HCT116 (cell line): Measurements from ENCODE around the gene CLN6. TPM values are rescaled to one million over a fixed set of nuclear protein-coding genes. Genes with fewer than 3 reads are reported as not detected.
"Not testable (repeated sequence)": the region's sequence is repeated elsewhere in the genome, so short reads cannot be mapped to it uniquely, and the experiment has no call there.

ENCODE experiments used
- ATAC-seq: fragments of 200-7000 bp; cut with Tn5 transposase; 2 replicates; pipeline ENCODE4 v1.9.1; 2020; ENCODE audit warnings: mild to moderate bottlenecking, moderate library complexity
- BruUV-seq: library from RNA; stranded (reverse); fragments of 400-500 nt; replicated peaks from 2 replicates; lab custom pipeline; 2021; lab: Mats Ljungman, UMichigan
- CTCF ChIA-PET: fragments of 300-600 bp; sonication (Branson Sonifier 250); formaldehyde crosslinking; loops from one replicate; lab custom pipeline; 2021; ENCODE audit warnings: antibody characterized with exemption; lab: Charles Lee
- POLR2A ChIA-PET: fragments of 300-600, 350-600 bp; sonication (Branson Sonifier 250); formaldehyde crosslinking; loops from one replicate; lab custom pipeline; 2021; ENCODE audit warnings: antibody characterized with exemption; lab: Charles Lee
- RAD21 ChIA-PET, 2 experiments: fragments of 300-600 bp; sonication (Branson Sonifier 250); formaldehyde crosslinking; loops; one replicate each; lab custom pipeline; 2023; ENCODE audit warnings: low total read pairs in 2 of 2; ENCODE audit not compliant: uncharacterized antibody in 2 of 2, unreplicated experiment in 2 of 2, low non-redundant PET in 1 of 2; lab: Charles Lee
- DNase-seq: peaks from one replicate; pipeline ENCODE4 v3.0.0-alpha.2; 2010; ENCODE audit warnings: low read depth, low spot score
- H2AFZ ChIP-seq: fragments of 200-600 bp; shearing (Covaris generic), sonication (generic); 2 replicates; pipeline ENCODE4 v1.6.1; 2017; ENCODE audit warnings: low read depth, mixed run types, mixed read lengths, antibody characterized with exemption, low read length; ENCODE audit not compliant: poor library complexity, severe bottlenecking
- H3K27ac ChIP-seq: 2 replicates; pipeline ENCODE4 v1.5.1; 2012; ENCODE audit warnings: low read depth, low read length
- H3K27me3 ChIP-seq: fragments of 200-600 bp; sonication (generic); 2 replicates; pipeline ENCODE4 v1.6.1; 2016; ENCODE audit warnings: mixed run types, low read length, mixed read lengths; ENCODE audit not compliant: insufficient read depth
- H3K36me3 ChIP-seq, 2 experiments: fragments of 200-500 bp in 1 of 2; fragments of 200-600 bp in 1 of 2; sonication (Bioruptor generic) in 1 of 2; sonication (generic) in 1 of 2; 2 replicates each; pipeline versions ENCODE4 v1.5.1 to v1.6.1; 2014 to 2016; ENCODE audit warnings: low read length in 2 of 2, inconsistent platforms in 1 of 2, mixed read lengths in 1 of 2, mixed run types in 1 of 2; ENCODE audit not compliant: insufficient read depth in 2 of 2, control insufficient read depth in 1 of 2
- H3K4me1 ChIP-seq, 2 experiments: fragments of 200-600 bp in 1 of 2; sonication (generic) in 1 of 2; 2 replicates each; pipeline versions ENCODE4 v1.5.1 to v1.6.1; 2012 to 2017; ENCODE audit warnings: low read length in 2 of 2, inconsistent platforms in 1 of 2, mild to moderate bottlenecking in 1 of 2, mixed read lengths in 1 of 2, mixed run types in 1 of 2, moderate library complexity in 1 of 2; ENCODE audit not compliant: insufficient read depth in 2 of 2, control insufficient read depth in 1 of 2
- H3K4me2 ChIP-seq: fragments of 200-600 bp; sonication (generic); 2 replicates; pipeline ENCODE4 v1.6.1; 2017; ENCODE audit warnings: mixed run types, low read length, mixed read lengths
- H3K4me3 ChIP-seq, 2 experiments: fragments of 200-600 bp in 1 of 2; sonication (generic) in 1 of 2; replicated peaks in 1 of 2; 2 replicates each; pipeline ENCODE4 v1.5.1; 2011 to 2016; ENCODE audit warnings: low read length in 2 of 2, control low read depth in 1 of 2, low read depth in 1 of 2, mild to moderate bottlenecking in 1 of 2, mixed read lengths in 1 of 2, mixed run types in 1 of 2
- H3K79me2 ChIP-seq: fragments of 200-600 bp; sonication (generic); 2 replicates; pipeline ENCODE4 v1.6.1; 2017; ENCODE audit warnings: mild to moderate bottlenecking, mixed run types, low read length, moderate library complexity, mixed read lengths; ENCODE audit not compliant: insufficient read depth
- H3K9ac ChIP-seq: fragments of 200-600 bp; sonication (generic); 2 replicates; pipeline ENCODE4 v1.6.1; 2016; ENCODE audit warnings: low read length, mixed read lengths
- H3K9me2 ChIP-seq: fragments of 200-600 bp; sonication (generic), shearing (Covaris generic); 2 replicates; pipeline ENCODE4 v1.6.1; 2017; ENCODE audit warnings: mixed run types, mild to moderate bottlenecking, moderate library complexity; ENCODE audit not compliant: insufficient read depth
- H3K9me3 ChIP-seq, 2 experiments: fragments of 200-500 bp in 1 of 2; fragments of 200-600 bp in 1 of 2; sonication (Bioruptor generic) in 1 of 2; sonication (generic) in 1 of 2; 2 replicates each; pipeline ENCODE4 v1.6.1; 2014 to 2017; ENCODE audit warnings: low read length in 2 of 2, mixed read lengths in 2 of 2, inconsistent platforms in 1 of 2, low read depth in 1 of 2, mild to moderate bottlenecking in 1 of 2, mixed run types in 1 of 2, moderate library complexity in 1 of 2; ENCODE audit not compliant: control insufficient read depth in 1 of 2, insufficient read depth in 1 of 2
- H4K20me1 ChIP-seq: fragments of 200-600 bp; sonication (generic), shearing (Covaris generic); 2 replicates; pipeline ENCODE4 v1.6.1; 2017; ENCODE audit warnings: mixed run types, mild to moderate bottlenecking, moderate library complexity; ENCODE audit not compliant: insufficient read depth
- EZH2 ChIP-seq: fragments of 200-600 bp; sonication (generic); IDR thresholded peaks from 2 replicates; pipeline ENCODE4 v1.6.1; 2017; ENCODE audit warnings: antibody characterized with exemption, mixed run types
- FOSL1 ChIP-seq: IDR thresholded peaks from 2 replicates; pipeline ENCODE4 v1.6.1; 2012; ENCODE audit warnings: low read depth
- intact Hi-C: fragments of 100-400 bp; cut with micrococcal nuclease; formaldehyde crosslinking; loops from 2 replicates; pipeline ENCODE4 v1.10.0; 2022
- total RNA-seq: library from RNA; stranded (reverse); gene quantifications from one replicate; pipeline ENCODE4 v1.2.1, GENCODE V29; 2021; ENCODE audit not compliant: unreplicated experiment
- TF ChIP-seq, protein P1 (sequence below): IDR thresholded peaks from 2 replicates; pipeline ENCODE4 v1.6.1; 2012

CLN6 gene
- total RNA-seq, 1 experiment from 2014 or later = 44.1 TPM

- no TSS peak for BruUV-seq
- DNase-seq (no peak), ATAC-seq (no peak)
- H3K9me2 ChIP-seq = no peaks in the 10 kb centered on the region
- peaks cover 90% of the 10 kb centered on the region for H3K79me2 ChIP-seq
- peaks cover 0 to 15% of the 10 kb centered on the region in 2 experiments; a peak in 2 of 4 replicates for H3K36me3 ChIP-seq
- H3K9me3 ChIP-seq = no peaks in the 10 kb centered on the region
- H3K9ac ChIP-seq = no peak overlapping the region
- H3K27ac ChIP-seq = no peak overlapping the region
- H4K20me1 ChIP-seq = peaks cover 5% of the 10 kb centered on the region; the same call in 1 of the 2 replicates
- RAD21 ChIA-PET = no interaction called here
- no peaks in the 10 kb centered on the region for H3K27me3 ChIP-seq
- TF ChIP-seq, protein P1, sequence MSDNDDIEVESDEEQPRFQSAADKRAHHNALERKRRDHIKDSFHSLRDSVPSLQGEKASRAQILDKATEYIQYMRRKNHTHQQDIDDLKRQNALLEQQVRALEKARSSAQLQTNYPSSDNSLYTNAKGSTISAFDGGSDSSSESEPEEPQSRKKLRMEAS = no peak
- TF ChIP-seq EZH2 = no peak
- TF ChIP-seq FOSL1 = no peak
- no peak overlapping the region for H3K4me2 ChIP-seq
- H3K4me1 ChIP-seq = no peaks in the 10 kb centered on the region
- H3K4me3 ChIP-seq = no peak overlapping the region
- CTCF ChIA-PET = no interaction called here
- POLR2A ChIA-PET = interaction anchor here (0.6 kb wide), 1 partner anchor 9 kb away, joined by 3 read pairs; no protein-coding TSS in a partner anchor
- no peak overlapping the region for H2AFZ ChIP-seq
- intact Hi-C loops = loop anchor here (5.0 kb wide), 1 partner anchor 352 kb away; no protein-coding TSS in a partner anchor
Measured at GRCh38 chr15:68213991-68214837, 15.3 kb downstream of the CLN6 start.

DNA sequence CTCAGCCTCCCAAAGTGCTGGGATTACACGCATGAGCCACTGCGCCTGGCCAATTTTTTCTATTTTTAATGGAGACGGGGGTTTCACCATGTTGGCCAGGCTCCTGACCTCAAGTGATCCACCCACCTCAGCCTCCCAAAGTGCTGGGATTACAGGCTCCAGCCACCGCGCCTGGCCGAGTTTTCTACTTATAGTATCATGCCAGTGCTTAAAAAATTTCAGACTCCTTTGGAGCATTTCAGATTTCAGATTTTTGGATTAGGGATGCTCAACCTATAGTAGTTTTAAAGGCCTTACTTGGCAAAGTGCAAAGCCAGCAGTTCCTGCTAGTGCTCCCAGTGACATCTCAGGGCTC lies 16.1 kb downstream of the CLN6 start:
- H4K20me1 ChIP-seq, H3K4me1 ChIP-seq, H3K9ac ChIP-seq, RAD21 ChIA-PET, CTCF ChIA-PET, H3K9me2 ChIP-seq, H3K9me3 ChIP-seq, H3K4me2 ChIP-seq, POLR2A ChIA-PET, ATAC-seq, DNase-seq, H3K4me3 ChIP-seq, BruUV-seq, H3K36me3 ChIP-seq, H2AFZ ChIP-seq, H3K27me3 ChIP-seq, H3K27ac ChIP-seq: not testable (repeated sequence)
- intact Hi-C loops = loop anchor here (5.0 kb wide), 1 partner anchor 351 kb away; no protein-coding TSS in a partner anchor
- peaks cover 90% of the 10 kb centered on the region for H3K79me2 ChIP-seq
